ENCODE results near the gene ETV1.

DNA sequence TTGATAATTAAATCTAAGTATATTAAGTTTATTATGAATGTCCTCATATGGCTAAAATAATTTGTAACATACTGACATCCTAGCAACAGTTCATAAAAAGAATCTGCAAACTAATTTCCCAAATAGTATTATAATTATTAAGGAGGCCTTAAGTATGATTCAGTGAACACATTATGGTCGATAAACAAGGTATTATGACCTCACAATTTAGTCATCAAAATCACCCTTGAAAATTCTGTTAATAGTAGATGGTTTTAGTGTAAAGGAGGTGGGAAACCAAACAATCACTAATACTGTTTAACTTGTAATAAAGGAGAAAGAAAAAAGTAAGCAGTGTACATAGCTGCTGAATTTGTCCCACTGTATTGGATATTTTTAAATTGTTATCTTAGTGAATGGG, 2.1 kb downstream of the ETV1 start:
- TF ChIP-seq CTCF (IDR thresholded peaks at IDR 0.05) (no peak), EP300 (IDR thresholded peaks at IDR 0.05) (no peak), POLR2A (IDR thresholded peaks at IDR 0.05) (no peak)
